Raji (cell line): ENCODE measurements around the gene BHLHE41.

Source experiments
- POLR2A ChIP-seq: IDR thresholded peaks from 2 replicates; pipeline ENCODE4 v1.6.1; 2011; ENCODE audit warnings: low read depth, low read length, control low read depth; ENCODE audit not compliant: insufficient read depth

Gene BHLHE41

GRCh38 chr12:26124446-26125399 is at the start of gene BHLHE41:
TSS of gene BHLHE41 (minus strand) at chr12:26125037. CDS start at chr12:26124779, 258 bp downstream.
- TF ChIP-seq POLR2A = no peak

GRCh38 chr12:26172946-26173552 is 48.2 kb upstream of the BHLHE41 start:
- TF ChIP-seq POLR2A = no peak

- TF ChIP-seq POLR2A = no peak
Observed at GRCh38 chr12:26172539-26172938, 47.7 kb upstream of the BHLHE41 start.

- no peak for TF ChIP-seq POLR2A
Observed at GRCh38 chr12:26172013-26172412, 47.2 kb upstream of the BHLHE41 start.

GRCh38 chr12:26164118-26164517 is 39.3 kb upstream of the BHLHE41 start:
- TF ChIP-seq POLR2A = no peak

GRCh38 chr12:26162905-26163304 is 38.1 kb upstream of the BHLHE41 start:
- TF ChIP-seq POLR2A = no peak

DNA sequence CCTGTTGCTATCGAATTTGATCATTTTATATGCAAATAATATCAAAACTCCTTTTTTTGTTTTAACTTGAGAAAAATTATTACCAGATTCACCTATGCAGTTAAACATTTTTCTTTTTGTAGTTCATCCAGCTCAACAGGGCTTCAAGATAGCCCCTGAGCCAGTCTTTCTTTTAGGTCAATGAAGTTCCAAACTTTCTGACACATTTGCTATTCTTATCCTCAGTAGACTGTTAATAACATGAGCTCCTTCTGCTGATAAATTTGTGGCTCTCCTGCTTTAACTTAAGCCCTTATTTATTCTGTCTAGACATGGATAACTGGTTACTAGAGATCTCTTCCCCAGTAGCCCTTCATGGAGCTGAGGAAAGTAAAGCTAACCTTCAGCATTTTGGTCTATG is 37.3 kb upstream of the BHLHE41 start:
- TF ChIP-seq POLR2A = no peak

DNA sequence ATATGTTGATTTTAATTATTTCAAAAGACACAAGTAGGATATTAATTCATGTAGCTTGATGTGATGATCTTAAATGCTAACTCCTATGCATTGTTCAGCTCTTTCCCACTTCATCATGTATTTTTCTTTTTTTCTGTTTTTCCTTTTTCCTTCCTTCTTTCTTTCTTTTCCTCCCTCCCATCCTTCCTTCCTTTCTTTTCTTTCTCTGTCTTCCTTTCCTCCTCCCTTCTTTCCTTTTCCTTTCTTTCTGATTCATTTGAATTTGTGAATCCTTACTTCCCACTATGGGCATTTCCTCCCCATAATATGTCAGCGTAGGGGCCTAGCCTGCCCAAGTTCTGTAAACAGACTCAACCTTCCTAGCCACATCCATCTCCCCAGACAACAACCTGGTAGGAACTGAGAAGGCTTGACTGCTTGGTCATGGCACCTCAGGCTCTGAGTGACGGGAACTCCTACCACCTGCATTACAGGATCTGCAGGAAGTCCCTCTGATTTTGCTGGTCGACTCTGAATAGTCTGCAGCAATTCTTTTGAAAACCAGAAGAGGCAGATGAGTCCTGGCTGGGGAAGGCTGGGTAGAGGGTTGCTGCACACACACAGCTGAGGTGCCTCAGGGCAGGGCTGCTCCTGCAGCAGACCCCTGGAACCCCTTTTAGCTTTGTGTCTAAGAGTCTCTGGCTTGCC is 33.4 kb upstream of the BHLHE41 start:
- no peak for TF ChIP-seq POLR2A

DNA sequence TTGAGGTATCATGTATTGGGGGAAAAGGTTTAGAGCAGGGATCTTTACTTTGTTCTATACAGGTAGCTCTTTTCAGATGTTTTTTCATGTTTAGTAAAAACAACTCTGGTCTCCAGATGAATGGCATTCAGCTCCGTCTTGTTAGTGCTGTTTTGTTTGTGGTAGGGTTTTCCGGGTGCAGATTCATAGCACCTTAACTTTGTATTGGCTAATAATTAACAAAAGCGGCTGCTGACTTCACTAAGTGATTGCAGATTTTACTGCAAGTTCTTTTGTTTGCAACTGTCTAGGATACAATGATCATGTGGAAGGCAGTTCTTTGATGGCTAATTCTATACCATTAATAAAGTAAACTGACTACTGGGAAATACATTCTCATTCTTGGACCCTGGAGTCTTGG is 32.2 kb upstream of the BHLHE41 start:
- TF ChIP-seq POLR2A = no peak

- TF ChIP-seq POLR2A = no peak
Observed at GRCh38 chr12:26156201-26156871, 31.5 kb upstream of the BHLHE41 start.

DNA sequence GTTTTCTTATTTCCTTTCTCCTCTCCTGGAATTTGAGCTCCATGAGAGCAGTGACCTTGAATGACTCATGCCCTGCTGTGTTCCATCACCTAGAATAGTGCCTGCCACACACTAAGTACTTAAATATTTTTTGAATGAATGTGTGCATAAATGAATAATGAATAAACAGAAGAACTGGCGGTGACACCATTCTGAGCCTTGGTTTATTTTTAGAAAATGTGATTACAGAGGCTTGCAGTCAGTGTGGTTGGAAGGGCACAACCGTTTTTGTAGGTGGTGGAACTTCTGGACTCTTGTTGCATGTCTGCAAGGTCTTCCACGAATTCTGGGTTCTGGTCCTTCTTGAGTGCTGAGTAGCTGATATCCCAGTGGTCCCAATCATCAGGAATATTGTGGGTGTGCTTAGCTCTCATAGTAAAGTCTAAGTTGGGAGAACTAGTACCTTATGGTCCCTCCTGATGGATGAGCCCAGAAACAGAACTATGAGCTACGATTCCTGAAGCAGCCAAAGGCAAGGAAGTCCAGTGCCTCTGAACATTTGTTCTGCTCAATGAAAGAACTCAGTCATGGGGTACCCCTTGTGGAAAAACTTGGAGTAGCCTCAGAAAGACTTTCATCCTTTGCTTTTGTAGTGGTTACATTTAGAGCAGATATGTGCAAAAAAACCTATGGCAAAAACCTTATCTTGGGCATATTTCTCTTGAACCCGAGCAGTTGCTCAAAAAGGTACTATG is 28.8 kb upstream of the BHLHE41 start:
- no peak for TF ChIP-seq POLR2A

- TF ChIP-seq POLR2A = no peak
Observed at GRCh38 chr12:26152507-26153102, 27.8 kb upstream of the BHLHE41 start.

DNA sequence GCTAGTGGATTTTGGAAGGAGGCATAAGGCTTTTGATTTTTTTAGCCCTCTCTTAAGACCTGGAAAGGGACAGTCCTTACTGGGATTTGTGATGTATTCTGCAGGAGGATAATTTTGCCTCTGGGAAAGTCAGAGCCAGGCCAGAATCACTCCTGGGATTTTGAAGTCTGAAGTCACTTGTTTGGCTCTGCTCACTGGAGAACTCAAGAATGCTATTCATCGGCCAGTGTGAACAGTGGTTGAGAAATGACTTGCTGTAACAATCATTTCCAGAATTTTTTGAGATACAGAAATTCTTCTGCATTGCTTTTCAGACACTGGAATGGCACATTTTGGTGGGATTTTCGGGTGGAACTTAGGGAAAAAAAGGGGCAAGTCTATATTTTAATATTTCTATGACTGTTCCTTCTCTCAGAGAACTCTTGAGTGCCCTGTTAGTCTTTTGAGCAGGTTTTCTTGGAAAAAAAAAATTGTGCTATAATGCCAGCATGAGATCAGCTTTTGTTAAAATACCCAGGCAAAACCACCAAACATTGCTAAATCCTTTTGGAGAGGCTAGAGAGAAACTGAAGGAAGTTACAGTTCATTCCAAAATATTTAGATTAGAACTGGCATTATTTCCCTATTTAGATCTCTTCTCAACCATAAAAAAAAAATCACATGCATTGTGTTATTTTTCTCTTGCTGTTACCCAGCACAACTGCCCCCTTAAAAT is 26.1 kb upstream of the BHLHE41 start:
- TF ChIP-seq POLR2A = no peak
